ENCODE data around the gene ZNF761.

ZNF761 gene

DNA sequence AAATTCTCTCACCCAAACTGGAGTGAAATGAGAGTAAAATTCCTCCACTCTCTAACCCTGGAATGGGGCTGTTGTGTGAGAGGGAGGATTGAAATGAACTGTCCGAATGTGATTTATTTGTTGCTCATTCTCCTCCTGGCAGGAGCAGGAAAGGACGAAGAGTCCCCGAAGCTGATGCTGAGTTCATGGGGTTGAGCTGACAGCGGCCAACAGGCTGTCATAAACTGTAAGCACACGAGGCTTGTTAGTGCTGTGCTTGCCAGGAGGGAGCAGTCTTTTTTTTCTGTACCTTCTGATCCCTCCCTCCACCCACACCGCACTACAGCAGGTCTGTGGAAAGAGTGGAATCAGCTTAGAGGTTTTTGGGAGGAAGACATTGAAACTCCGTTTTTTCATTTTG, 73.1 kb downstream of the ZNF761 start:
- TF ChIP-seq, protein P1, sequence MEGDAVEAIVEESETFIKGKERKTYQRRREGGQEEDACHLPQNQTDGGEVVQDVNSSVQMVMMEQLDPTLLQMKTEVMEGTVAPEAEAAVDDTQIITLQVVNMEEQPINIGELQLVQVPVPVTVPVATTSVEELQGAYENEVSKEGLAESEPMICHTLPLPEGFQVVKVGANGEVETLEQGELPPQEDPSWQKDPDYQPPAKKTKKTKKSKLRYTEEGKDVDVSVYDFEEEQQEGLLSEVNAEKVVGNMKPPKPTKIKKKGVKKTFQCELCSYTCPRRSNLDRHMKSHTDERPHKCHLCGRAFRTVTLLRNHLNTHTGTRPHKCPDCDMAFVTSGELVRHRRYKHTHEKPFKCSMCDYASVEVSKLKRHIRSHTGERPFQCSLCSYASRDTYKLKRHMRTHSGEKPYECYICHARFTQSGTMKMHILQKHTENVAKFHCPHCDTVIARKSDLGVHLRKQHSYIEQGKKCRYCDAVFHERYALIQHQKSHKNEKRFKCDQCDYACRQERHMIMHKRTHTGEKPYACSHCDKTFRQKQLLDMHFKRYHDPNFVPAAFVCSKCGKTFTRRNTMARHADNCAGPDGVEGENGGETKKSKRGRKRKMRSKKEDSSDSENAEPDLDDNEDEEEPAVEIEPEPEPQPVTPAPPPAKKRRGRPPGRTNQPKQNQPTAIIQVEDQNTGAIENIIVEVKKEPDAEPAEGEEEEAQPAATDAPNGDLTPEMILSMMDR (IDR thresholded peaks at IDR 0.05; ENCODE audit: low read depth, low read length), result no peak
- DNase-seq (ENCODE audit: extremely low read depth, low read depth), result no peak

DNA sequence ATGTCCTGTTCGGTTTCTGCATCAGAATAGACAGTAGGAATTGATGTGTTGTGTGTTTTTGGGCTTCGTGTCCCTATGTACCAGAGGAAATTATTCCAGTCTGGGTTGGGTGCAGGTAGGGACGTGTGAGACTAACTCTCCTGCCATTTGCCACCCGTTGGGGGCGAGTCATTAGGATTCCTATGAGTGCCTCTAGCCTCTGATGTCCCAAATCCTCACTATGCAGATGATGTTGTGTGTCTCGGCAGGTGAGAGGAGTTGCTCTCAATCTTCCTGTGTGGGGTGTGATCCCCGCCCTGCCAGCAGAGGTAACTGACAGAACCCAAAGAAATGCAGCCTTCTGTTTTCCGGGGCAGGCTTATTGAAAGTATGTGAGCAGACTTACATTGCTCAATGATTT, 74.9 kb downstream of the ZNF761 start:
- no peak for DNase-seq (ENCODE audit: extremely low read depth, low read depth)
- TF ChIP-seq, protein P1 (IDR thresholded peaks at IDR 0.05; ENCODE audit: low read depth, low read length), result no peak
